ENCODE results near the gene BTG2.
"Not testable (repeated sequence)": the region's sequence is repeated elsewhere in the genome, so short reads cannot be mapped to it uniquely, and the experiment has no call there.

The BTG2 gene

DNA sequence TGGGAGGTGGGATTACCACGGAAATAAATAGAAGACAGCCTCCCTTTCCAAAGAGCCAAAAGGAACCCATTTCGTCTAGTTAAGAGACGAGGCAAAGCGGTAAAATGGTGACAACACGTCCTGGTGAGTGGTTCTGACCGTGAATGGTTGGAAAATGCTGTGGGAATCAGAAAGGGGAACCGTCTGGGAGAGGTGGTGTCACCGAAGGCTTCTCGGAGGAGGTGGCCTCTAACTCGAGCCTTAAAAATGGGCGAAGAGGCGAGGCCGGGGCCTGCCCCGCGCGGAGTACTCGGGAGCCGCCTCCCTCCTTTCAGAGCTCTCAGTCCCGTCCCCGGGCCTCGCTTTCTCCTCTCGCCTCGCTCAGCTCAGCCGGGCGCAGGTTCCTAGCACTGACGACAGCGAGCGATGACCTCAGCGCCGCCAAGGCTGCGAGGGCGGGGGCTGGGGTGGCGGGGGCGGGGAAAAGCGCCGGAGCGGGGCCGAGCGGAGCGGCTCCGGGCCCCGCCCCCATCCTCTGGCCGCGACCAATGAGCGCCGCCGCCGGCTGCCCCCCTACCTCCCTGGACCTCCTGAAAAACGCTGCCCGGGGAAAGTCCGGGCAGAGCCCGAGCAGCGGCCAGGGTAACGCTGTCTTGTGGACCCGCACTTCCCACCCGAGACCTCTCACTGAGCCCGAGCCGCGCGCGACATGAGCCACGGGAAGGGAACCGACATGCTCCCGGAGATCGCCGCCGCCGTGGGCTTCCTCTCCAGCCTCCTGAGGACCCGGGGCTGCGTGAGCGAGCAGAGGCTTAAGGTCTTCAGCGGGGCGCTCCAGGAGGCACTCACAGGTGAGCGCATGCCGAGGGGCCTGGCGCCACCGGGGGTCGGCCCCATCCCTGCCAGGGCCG lies at the start of gene BTG2:
TSS of gene BTG2 (plus strand) at position 601 of the 890 bp plus-strand sequence. CDS start at position 689, 88 bp downstream.
- DNase-seq: peak; percentile 93

DNA sequence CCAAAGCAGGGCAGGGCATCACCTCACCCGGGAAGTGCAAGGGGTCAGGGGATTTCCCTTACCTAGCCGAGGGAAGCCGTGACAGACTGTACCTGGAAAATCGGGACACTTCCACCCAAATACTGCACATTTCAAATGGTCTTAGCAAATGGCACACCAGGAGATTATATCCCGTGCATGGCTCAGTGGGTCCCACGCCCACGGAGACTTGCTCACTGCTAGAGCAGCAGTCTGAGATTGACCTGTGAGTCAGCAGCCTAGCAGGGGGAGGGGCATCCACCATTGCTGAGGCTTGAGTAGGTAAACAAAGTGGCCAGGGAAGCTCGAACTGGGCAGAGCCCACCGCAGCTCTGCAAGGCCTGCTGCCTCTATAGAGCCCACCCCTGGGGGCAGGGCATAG lies 48.7 kb upstream of the BTG2 start:
- not testable (repeated sequence) for DNase-seq

GRCh38 chr1:203263496-203263895 lies 41.8 kb upstream of the BTG2 start:
- DNase-seq: no peak

DNA sequence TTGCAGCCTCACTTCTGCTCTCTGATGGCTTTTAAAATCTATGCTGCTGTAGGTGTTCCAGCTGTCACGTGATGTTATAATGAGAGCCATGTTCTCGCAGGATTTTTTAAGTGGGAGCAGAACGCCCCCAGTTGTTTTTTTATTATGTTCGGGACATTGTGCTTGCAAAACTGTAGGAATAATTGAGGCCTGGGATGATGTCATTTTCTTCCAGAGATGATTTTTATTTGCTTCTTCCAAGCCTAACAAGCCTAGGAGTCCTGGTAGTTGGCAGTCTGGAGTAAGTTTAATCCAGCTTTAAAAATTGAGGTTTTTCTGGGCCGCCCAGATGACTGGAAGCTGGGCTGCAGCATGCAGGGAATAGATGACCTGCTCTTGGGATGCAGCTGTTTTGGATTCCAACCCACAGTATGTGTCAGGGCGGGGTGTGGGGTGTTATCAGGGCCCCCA lies 41.2 kb upstream of the BTG2 start:
- no peak for DNase-seq

GRCh38 chr1:203265541-203265940 lies 39.8 kb upstream of the BTG2 start:
- no peak for DNase-seq

- DNase-seq: not testable (repeated sequence)
These were observed 39.2 kb upstream of the BTG2 start for GRCh38 chr1:203266140-203266539.

- DNase-seq: peak; percentile 52
These were observed 37.9 kb upstream of the BTG2 start for GRCh38 chr1:203267347-203267846.

- no peak for DNase-seq
These were observed 37.4 kb upstream of the BTG2 start for GRCh38 chr1:203267912-203268311.

- peak; percentile 40 for DNase-seq
These were observed 36.2 kb upstream of the BTG2 start for GRCh38 chr1:203268901-203269653.

DNA sequence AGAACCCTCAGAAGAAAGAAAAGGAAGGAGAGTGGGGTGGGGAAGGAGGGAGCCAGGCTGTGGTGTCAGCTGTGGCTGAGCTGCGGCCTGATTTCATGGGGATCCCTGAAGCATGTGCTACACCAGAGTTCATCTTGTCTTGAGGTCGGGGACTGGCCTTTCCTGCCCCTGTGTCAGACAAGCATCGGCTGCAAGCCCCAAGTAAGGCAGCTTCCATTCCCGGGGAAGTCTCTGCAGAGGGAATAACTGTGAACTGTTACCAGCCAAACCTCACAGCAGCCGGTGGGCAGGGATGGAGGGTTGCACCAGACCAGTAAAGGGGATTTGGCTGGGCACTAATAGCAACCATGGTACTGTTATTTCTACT lies 35.7 kb upstream of the BTG2 start:
- no peak for DNase-seq

DNA sequence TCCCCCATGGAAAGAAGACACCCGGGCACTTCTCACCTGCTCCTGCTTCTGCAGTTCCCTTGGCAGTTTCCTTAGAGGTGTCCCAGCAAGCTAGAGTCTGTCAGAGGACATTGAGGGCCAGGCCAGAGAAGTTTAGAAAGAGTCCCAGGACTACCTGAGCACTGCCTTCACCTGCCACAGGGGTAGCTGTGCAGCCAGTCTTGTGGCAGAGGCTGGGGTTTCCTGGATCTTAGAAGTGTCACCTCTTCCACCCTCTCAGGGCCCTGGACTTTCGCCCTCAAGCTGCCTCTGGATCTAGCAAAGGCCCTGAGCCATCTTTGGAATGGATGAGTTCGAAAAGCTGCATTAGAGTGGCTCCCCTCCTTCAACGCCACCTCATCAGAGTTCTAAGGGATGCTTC lies 34.9 kb upstream of the BTG2 start:
- DNase-seq: no peak

DNA sequence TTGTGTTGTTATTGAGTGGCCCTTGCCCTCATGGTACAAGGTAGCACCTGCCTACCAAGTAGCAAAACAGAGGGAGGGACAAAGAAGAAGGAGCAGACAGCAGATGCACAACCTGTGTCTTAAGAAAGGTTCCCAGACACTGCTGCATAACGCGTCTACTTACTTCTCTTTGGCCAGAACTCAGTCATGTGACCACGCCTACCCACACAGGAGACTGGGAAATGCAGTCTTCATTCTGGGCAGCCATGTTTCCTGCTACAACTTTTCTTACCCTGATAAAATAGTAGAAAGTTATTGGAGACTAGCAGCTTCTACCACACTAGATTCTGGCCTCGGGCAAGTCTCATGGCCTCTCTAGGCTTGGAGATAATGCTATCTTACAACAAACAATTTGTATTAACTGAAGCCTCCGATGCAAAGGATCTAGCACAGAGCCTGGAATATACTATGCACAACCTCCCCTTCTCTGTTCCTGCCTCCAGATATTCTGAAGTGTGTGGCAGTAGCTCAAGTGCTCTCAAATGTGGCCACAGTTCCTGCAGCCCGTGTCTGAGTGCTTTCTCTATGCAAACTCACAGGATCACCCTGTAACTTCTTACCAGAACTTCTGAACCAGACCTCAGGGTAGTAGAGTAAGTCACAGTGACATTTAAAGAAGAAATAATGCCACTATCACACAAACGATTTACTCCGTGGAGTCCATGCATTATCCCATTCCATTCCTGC lies 34.1 kb upstream of the BTG2 start:
- DNase-seq: no peak

GRCh38 chr1:203271962-203272632 lies 33.2 kb upstream of the BTG2 start:
- DNase-seq: no peak

GRCh38 chr1:203272633-203273205 lies 32.6 kb upstream of the BTG2 start:
- DNase-seq: no peak

DNA sequence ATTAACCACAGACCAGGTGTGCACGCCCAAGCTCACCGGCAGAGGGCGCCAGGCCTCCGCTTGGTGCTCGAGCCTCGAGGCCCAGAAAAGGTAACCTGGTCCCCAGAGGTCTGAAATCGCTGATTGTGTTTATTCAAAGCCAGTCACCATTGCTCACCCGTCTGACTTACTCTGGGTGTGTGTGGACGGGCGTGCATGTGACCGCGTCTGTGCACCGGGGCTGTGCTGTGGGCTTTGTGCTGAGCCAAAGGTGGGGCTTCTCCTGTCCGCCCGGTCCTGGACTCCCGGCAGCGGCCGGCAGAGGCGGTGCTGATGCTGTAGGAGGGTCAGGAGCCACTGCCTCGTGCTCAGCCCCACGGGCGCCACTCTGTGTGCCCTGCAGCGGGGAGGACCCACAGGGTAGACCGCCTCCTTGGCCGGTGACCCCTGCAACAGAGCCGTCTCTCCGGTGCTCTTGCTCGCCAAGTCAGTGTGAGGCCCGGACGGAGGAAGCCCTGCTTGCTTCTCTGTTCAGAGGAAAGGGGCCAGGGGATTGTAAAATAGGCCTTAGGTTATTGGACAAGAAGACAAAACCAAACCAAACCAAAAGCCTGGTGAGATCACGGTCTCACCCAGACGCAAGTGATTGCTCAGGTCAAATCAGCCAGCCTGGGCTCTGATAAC lies 32.0 kb upstream of the BTG2 start:
- DNase-seq: peak; percentile 56

GRCh38 chr1:203273869-203274602 lies 31.3 kb upstream of the BTG2 start:
- no peak for DNase-seq

GRCh38 chr1:203274603-203275381 lies 30.5 kb upstream of the BTG2 start:
- no peak for DNase-seq

- DNase-seq: no peak
These were observed 29.6 kb upstream of the BTG2 start for GRCh38 chr1:203275656-203276272.

- no peak for DNase-seq
These were observed 28.9 kb upstream of the BTG2 start for GRCh38 chr1:203276408-203276807.

Measured in NCI-H510A (cell line).